Activated naive CD8-positive, alpha-beta T cell treated with anti-CD3 and anti-CD28 coated beads, Interleukin-2, amount 50 U/mL, for 24 hours (primary cell): ENCODE results near the gene TNFAIP8.
A peak's percentile ranks its signal among the peaks of the same experiment; 100 is the strongest.
"Not testable (repeated sequence)": the region's sequence is repeated elsewhere in the genome, so short reads cannot be mapped to it uniquely, and the experiment has no call there.

ENCODE experiments used
- ATAC-seq: fragments of 150-1000 bp; cut with Tn5 transposase; one replicate; pipeline ENCODE4 v1.10.0; 2021
- DNase-seq: peaks from one replicate; pipeline ENCODE4 v3.0.0; 2021
- H3K27ac Mint-ChIP-seq: one replicate; pipeline ENCODE4 v1.8.0; 2021; ENCODE audit warnings: mild to moderate bottlenecking, mixed read lengths
- H3K27me3 Mint-ChIP-seq: one replicate; pipeline ENCODE4 v1.8.0; 2021; ENCODE audit warnings: mixed read lengths
- H3K36me3 Mint-ChIP-seq: one replicate; pipeline ENCODE4 v1.8.0; 2021; ENCODE audit warnings: low read depth, mixed read lengths
- H3K4me1 Mint-ChIP-seq: one replicate; pipeline ENCODE4 v1.8.0; 2021; ENCODE audit warnings: mixed read lengths
- H3K4me3 Mint-ChIP-seq: one replicate; pipeline ENCODE4 v1.8.0; 2021; ENCODE audit warnings: mild to moderate bottlenecking, moderate library complexity, mixed read lengths
- H3K9me3 Mint-ChIP-seq: one replicate; pipeline ENCODE4 v1.8.0; 2021; ENCODE audit warnings: mixed read lengths

TNFAIP8 gene

DNA sequence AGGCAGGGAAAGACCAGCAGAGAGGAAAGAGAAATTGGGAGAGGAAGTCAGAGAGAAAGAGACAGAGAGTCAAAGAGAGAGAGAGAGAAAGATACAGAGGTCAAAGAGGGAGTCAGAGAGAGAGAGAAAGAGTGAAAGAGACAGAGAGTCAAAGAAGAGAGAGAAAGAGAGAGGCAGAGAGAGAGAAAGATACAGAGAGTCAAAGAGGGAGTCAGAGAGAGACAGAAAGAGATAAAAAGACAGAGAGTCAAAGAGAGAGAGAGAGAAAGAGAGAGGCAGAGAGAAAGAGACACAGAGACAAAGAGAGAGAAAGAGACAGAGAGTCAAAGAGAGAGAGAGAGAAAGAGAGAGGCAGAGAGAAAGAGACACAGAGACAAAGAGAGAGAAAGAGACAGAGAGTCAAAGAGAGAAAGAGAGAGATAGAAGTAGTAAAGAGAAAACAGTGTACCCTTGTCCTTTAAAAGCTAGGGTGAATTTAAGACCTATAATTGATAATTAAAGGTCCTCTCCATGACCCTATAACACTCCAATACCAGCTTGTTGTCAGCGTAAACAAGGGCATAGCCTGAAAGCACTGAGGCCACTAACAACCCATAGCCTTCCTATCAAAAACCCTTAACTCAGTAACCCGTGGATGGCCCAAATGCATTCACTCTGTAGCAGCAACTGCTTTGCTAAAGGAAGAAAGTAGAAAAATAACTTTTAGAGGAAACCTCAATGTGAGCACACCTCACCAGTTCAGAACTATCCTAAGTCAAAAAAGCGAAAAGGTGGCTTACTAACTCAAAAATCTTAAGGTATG lies 82.2 kb downstream of the TNFAIP8 start:
- H3K36me3 Mint-ChIP-seq, ATAC-seq, DNase-seq, H3K9me3 Mint-ChIP-seq, H3K27ac Mint-ChIP-seq: not testable (repeated sequence)
- Mint-ChIP-seq H3K4me3 (peak overlapping the region; percentile 73), H3K4me1 (peaks cover 22% of the 10 kb centered on the region), H3K27me3 (peaks cover 18% of the 10 kb centered on the region)

GRCh38 chr5:119438587-119438917 lies 82.7 kb downstream of the TNFAIP8 start:
- H3K9me3 Mint-ChIP-seq, H3K36me3 Mint-ChIP-seq, DNase-seq, ATAC-seq, H3K27ac Mint-ChIP-seq: not testable (repeated sequence)
- Mint-ChIP-seq H3K4me3 (peak overlapping the region; percentile 73), H3K27me3 (peaks cover 18% of the 10 kb centered on the region), H3K4me1 (peaks cover 22% of the 10 kb centered on the region)

DNA sequence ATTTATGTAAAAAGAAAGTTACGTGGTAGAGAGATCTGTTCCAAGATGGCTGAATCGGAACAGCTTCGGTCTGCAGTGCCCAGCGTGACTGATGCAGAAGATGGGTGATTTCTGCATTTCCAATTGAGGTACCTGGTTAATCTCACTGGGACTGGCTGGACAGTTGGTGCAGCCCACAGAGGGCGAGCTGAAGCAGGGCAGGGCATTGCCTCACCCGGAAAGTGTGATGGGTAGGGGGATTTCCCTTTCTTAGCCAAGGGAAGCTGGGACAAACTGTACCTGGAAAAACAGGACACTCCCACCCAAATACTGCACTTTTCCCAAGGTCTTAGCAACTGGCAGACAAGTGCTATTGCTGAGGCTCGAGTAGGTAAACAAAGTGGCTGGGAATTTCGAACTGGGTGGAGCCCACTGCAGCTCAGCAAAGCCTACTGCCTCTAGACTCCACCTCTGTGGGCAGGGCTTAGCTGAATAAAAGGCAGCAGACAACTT lies 83.4 kb downstream of the TNFAIP8 start:
- DNase-seq (no peak), ATAC-seq (no peak)
- Mint-ChIP-seq H3K27ac (peak overlapping the region; percentile 50), H3K4me3 (peak overlapping the region; percentile 73), H3K9me3 (no peaks in the 10 kb centered on the region), H3K4me1 (peaks cover 21% of the 10 kb centered on the region), H3K27me3 (peaks cover 18% of the 10 kb centered on the region), H3K36me3 (no peaks in the 10 kb centered on the region)

DNA sequence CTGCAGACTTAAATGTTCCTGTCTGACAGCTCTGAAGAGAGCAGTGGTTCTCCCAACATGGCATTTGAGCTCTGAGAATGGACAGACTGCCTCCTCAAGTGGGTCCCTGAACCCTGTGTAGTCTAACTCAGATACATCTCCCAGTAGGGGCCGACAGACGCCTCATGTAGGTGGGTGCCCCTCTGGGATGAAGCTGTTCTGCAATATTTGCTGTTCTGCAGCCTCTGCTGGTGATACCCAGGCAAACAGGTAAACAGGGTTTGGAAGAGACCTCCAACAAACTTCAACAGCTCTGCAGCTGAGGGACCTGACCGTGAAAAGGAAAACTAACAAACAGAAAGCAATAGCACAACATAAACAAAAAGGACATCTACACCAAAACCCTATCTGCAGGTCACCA lies 83.8 kb downstream of the TNFAIP8 start:
- peaks cover 18% of the 10 kb centered on the region for H3K4me1 Mint-ChIP-seq
- H3K4me3 Mint-ChIP-seq = peak overlapping the region; percentile 73
- DNase-seq, H3K9me3 Mint-ChIP-seq, H3K36me3 Mint-ChIP-seq, H3K27ac Mint-ChIP-seq, ATAC-seq: not testable (repeated sequence)
- H3K27me3 Mint-ChIP-seq = peaks cover 18% of the 10 kb centered on the region

DNA sequence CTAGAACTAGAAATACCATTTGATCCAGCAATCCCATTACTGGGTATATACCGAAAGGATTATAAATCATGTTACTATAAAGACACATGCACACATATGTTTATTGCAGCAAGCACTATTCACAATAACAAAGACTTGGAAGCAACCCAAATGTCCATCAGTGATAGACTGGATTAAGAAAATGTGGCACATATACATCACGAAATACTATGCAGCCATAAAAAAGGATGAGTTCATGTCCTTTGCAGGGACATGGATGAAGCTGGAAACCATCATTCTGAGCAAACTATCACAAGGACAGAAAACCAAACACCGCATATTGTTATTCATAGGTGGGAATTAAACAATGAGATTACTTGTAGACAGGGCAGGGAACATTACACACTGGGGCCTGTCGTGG lies 88.8 kb downstream of the TNFAIP8 start:
- not testable (repeated sequence) for H3K27me3 Mint-ChIP-seq, H3K4me3 Mint-ChIP-seq, H3K27ac Mint-ChIP-seq, H3K4me1 Mint-ChIP-seq, H3K36me3 Mint-ChIP-seq, DNase-seq, H3K9me3 Mint-ChIP-seq, ATAC-seq

DNA sequence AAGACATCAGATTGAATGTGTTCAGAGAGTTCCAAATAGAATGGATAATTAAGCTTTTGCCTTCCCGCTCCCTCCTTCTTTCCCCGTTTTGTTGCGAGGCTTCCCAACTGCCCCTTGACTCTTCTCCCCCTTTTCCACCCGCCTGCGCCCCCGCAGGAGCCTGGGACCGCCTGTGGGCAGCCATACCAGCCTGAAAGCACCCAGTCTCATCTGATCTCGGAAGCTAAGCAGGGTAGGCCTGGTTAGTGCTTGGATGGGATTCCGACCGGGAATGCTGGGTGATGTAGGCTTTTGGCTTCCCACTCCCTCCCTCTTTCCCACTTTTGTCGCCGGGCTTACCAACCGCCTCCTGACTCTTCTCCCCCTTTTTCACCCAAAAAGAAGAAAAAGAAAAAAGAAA lies 89.7 kb downstream of the TNFAIP8 start:
- H3K27me3 Mint-ChIP-seq = peaks cover 3% of the 10 kb centered on the region
- H3K36me3 Mint-ChIP-seq = no peaks in the 10 kb centered on the region
- no peaks in the 10 kb centered on the region for H3K4me1 Mint-ChIP-seq
- ATAC-seq (no peak), DNase-seq (no peak)
- no peaks in the 10 kb centered on the region for H3K9me3 Mint-ChIP-seq
- no peak overlapping the region for H3K4me3 Mint-ChIP-seq
- no peak overlapping the region for H3K27ac Mint-ChIP-seq
